Measurements from ENCODE around the gene PIK3AP1. TPM values are rescaled to one million over a fixed set of nuclear protein-coding genes. Genes with fewer than 3 reads are reported as not detected.
"Not testable (repeated sequence)": the region's sequence is repeated elsewhere in the genome, so short reads cannot be mapped to it uniquely, and the experiment has no call there.

PIK3AP1 gene
- total RNA-seq, 1 experiment from 2014 or later, result 3.7 TPM

DNA sequence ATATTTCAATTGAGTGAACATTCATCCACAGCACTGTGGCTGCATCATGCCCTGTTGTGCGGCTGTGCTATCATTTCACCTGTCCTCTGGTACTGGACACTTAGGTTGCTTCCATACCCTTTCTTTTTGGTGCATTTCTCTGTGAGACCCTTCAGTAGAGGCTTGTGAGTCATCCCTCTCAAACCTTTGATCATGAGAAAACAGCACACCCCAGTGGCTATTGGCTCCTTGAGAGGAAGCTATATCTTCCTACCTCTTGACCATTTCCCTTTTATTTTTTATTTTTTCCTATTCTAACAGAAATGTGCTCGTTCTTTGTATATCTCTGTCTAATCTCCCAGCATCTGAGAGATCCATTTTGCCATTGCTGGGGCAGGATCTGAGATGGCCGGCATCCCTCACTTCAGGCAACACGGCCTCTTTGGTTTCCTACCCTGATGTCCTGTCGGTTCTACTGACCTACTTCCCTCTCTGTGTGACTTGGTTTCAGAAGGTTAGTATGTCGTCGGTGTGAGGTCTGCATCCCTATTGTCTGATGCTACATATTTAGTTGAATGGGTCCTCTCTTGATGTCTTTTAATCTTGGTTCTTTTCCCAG is 23.8 kb upstream of the PIK3AP1 start:
- Histone ChIP-seq H3F3A (ENCODE audit: low read length, unreplicated experiment) (no peaks in the 10 kb centered on the region), H3K4me3 (ENCODE audit: low read length) (no peak overlapping the region), H3K9me3 (ENCODE audit: low read length) (no peaks in the 10 kb centered on the region), H4K20me1 (ENCODE audit: low read length) (no peaks in the 10 kb centered on the region), H3K27ac (ENCODE audit: low read length) (no peak overlapping the region), H3K36me3 (ENCODE audit: low read depth, low read length) (no peaks in the 10 kb centered on the region), H3K4me1 (ENCODE audit: insufficient read depth, low read length) (peaks cover 3% of the 10 kb centered on the region; the same call in 1 of the 2 replicates), H2AFZ (ENCODE audit: low read length) (no peak overlapping the region), H3K79me2 (ENCODE audit: low read length) (no peaks in the 10 kb centered on the region), H3K9ac (ENCODE audit: low read length) (no peak overlapping the region), H3K4me2 (ENCODE audit: low read length) (no peak overlapping the region), H3K27me3 (ENCODE audit: low read length) (no peaks in the 10 kb centered on the region), H3K9me2 (replicated peaks; ENCODE audit: low read length) (no peaks in the 10 kb centered on the region)
- DNase-seq, result no peak
- ChIA-PET CTCF (interaction anchor here (0.6 to 1.0 kb wide), 2 partner anchors 103 to 229 kb away, joined by 4 to 5 read pairs; no protein-coding TSS in a partner anchor), POLR2A (ENCODE audit: unreplicated experiment) (no interaction called here)
- no peak for ATAC-seq
- no TSS peak for BruUV-seq (replicated peaks)
- no peak for TF ChIP-seq EZH2 (IDR thresholded peaks at IDR 0.05; ENCODE audit: low read length, unreplicated experiment)
- TF ChIP-seq, protein P1, sequence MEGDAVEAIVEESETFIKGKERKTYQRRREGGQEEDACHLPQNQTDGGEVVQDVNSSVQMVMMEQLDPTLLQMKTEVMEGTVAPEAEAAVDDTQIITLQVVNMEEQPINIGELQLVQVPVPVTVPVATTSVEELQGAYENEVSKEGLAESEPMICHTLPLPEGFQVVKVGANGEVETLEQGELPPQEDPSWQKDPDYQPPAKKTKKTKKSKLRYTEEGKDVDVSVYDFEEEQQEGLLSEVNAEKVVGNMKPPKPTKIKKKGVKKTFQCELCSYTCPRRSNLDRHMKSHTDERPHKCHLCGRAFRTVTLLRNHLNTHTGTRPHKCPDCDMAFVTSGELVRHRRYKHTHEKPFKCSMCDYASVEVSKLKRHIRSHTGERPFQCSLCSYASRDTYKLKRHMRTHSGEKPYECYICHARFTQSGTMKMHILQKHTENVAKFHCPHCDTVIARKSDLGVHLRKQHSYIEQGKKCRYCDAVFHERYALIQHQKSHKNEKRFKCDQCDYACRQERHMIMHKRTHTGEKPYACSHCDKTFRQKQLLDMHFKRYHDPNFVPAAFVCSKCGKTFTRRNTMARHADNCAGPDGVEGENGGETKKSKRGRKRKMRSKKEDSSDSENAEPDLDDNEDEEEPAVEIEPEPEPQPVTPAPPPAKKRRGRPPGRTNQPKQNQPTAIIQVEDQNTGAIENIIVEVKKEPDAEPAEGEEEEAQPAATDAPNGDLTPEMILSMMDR (conservative IDR thresholded peaks at IDR 0.05; ENCODE audit: low read depth, low read length), result peak; percentile 40
- intact Hi-C loops (cut with micrococcal nuclease), result loop anchor here (1.0 kb wide), 1 partner anchor 103 kb away; no protein-coding TSS in a partner anchor

DNA sequence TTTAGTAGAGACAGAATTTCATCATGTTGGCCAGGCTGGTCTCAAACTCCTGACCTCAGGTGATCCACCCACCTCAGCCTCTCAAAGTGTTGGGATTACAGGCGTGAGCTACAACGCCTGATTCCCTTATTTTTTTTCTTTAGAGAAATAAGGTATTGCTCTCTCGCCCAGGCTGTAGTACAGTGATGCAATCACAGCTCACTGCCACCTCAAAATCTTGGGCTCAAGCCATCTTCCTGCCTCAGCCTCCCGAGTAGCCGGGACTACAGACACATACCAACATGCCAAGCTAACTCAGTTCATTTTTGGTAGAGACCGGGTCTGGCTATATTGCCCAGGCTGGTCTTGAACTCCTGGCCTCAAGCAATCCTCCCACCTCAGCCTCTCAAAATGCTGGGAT is 21.2 kb upstream of the PIK3AP1 start:
- intact Hi-C loops (cut with micrococcal nuclease); POLR2A ChIA-PET (ENCODE audit: unreplicated experiment): not testable (repeated sequence)

DNA sequence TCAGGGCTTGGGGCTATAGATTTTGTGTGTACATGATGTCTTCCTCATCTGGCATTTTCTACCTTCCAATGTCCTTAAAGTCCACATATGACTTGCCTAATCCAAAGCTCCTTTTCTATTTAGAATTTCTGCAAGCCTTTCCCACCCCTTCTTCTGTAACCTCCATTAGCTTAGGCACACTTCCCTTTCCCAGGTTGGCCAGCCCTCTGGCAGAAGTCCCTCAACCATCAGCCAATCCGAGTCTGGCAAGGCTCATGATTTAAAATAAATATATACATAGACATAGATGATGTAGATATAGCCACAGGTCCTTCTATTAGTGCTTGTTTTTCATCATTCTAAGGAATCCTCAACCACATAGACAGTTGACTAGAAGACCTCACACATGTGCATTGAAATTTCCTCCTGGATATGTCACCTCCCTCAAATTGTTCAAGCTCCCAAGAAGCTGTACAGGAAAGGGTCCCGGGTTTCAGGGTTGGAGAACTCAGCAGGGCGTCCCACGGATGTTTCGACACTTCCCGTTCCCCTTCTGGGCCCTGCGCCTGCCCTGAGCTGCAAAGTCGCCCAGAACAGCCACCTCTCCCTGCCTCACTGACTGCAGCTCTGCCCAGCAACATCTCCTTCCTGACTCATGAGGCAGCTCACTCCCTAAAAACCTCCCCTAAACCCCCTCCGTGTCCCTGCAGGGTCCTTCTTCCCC is 20.4 kb upstream of the PIK3AP1 start:
- H3K9ac ChIP-seq (ENCODE audit: low read length), result no peak overlapping the region
- CTCF ChIA-PET, result no interaction called here
- no peaks in the 10 kb centered on the region for H3K36me3 ChIP-seq (ENCODE audit: low read depth, low read length)
- no peaks in the 10 kb centered on the region for H3K9me2 ChIP-seq (replicated peaks; ENCODE audit: low read length)
- ATAC-seq (no peak), DNase-seq (no peak)
- intact Hi-C loops (cut with micrococcal nuclease), result no loop called here
- no peaks in the 10 kb centered on the region for H4K20me1 ChIP-seq (ENCODE audit: low read length)
- no peaks in the 10 kb centered on the region for H3K9me3 ChIP-seq (ENCODE audit: low read length)
- no peak overlapping the region for H3K27ac ChIP-seq (ENCODE audit: low read length)
- H3K27me3 ChIP-seq (ENCODE audit: low read length), result no peaks in the 10 kb centered on the region
- TF ChIP-seq EZH2phosphoT487 (IDR thresholded peaks at IDR 0.05; ENCODE audit: borderline replicate concordance, low read length), result no peak
- TF ChIP-seq EZH2 (IDR thresholded peaks at IDR 0.05; ENCODE audit: low read length, unreplicated experiment), result no peak
- TF ChIP-seq, protein P1 (conservative IDR thresholded peaks at IDR 0.05; ENCODE audit: low read depth, low read length), result no peak
- no TSS peak for BruUV-seq (replicated peaks)
- no peaks in the 10 kb centered on the region for H3F3A ChIP-seq (ENCODE audit: low read length, unreplicated experiment)
- H3K4me1 ChIP-seq (ENCODE audit: insufficient read depth, low read length), result no peaks in the 10 kb centered on the region
- no peak overlapping the region for H3K4me2 ChIP-seq (ENCODE audit: low read length)
- POLR2A ChIA-PET (ENCODE audit: unreplicated experiment), result no interaction called here
- no peak overlapping the region for H3K4me3 ChIP-seq (ENCODE audit: low read length)
- no peak overlapping the region for H2AFZ ChIP-seq (ENCODE audit: low read length)
- no peaks in the 10 kb centered on the region for H3K79me2 ChIP-seq (ENCODE audit: low read length)

More for the DNA sequence above, 21.2 kb upstream of the PIK3AP1 start:
- ATAC-seq; H3K9me3 ChIP-seq (ENCODE audit: low read length); BruUV-seq (replicated peaks); H3K4me1 ChIP-seq (ENCODE audit: insufficient read depth, low read length); H3K27me3 ChIP-seq (ENCODE audit: low read length); H3F3A ChIP-seq (ENCODE audit: low read length, unreplicated experiment); H3K9ac ChIP-seq (ENCODE audit: low read length); H3K79me2 ChIP-seq (ENCODE audit: low read length); H3K9me2 ChIP-seq (replicated peaks; ENCODE audit: low read length); H3K4me3 ChIP-seq (ENCODE audit: low read length); H2AFZ ChIP-seq (ENCODE audit: low read length); H4K20me1 ChIP-seq (ENCODE audit: low read length); H3K36me3 ChIP-seq (ENCODE audit: low read depth, low read length); DNase-seq; H3K27ac ChIP-seq (ENCODE audit: low read length); H3K4me2 ChIP-seq (ENCODE audit: low read length); CTCF ChIA-PET: not testable (repeated sequence)

Data from PC-3 (cell line).